Heart left ventricle (tissue), 13 donors: Measurements from ENCODE around the gene HPS5.

Experiments used
- POLR2A ChIP-seq, 2 donors: fragments of 450-650 bp; IDR thresholded peaks; one replicate each; pipeline ENCODE4 v1.6.1; 2017; ENCODE audit warnings: antibody characterized with exemption in 2 of 2, mild to moderate bottlenecking in 2 of 2, moderate library complexity in 2 of 2
- TF ChIP-seq, protein P1 (sequence below), 12 donors: fragments of 200-600 bp; sonication (generic) in 4 of 12; IDR thresholded peaks; one replicate each; pipeline versions ENCODE4 v1.5.0 to v1.8.0; 2018 to 2022; ENCODE audit warnings: antibody characterized with exemption in 12 of 12, mild to moderate bottlenecking in 5 of 12
- donor health status: ischemic (EF 13 %, LVEDD 7.1; RV severe dilation, severe dysfunction).
- donor health status: DM: no; HTN: yes; CAD: no.
- donor health status: DM: no; HTN: no; CAD: no.
- donor health status: ischemic (EF 25% LVEDD 6.9; RV normal size, moderate dysfunction).
- donor health status: ischemic (EF 25% LVEDD 5.7; RV mildly dilated, moderate dysfunction).
- donor health status: ischemic (EF 35%, LVEDD 5.7; RV mildly dilated, moderate dysfunction).
- donor health status: nonischemic (EF 11% LVEDD 7.7; RV severe dilation, severe dysfunction).
- donor health status: DM: yes; HTN: yes; CAD: no.
- donor health status: PGD.
- donor health status: ischemic (EF 29% LVEDD 5.4; RV normal size, mild dysfunction).
- donor health status: nonischemic (EF 23%, LVEDD 6.1; RV moderate dilation, normal function).

DNA sequence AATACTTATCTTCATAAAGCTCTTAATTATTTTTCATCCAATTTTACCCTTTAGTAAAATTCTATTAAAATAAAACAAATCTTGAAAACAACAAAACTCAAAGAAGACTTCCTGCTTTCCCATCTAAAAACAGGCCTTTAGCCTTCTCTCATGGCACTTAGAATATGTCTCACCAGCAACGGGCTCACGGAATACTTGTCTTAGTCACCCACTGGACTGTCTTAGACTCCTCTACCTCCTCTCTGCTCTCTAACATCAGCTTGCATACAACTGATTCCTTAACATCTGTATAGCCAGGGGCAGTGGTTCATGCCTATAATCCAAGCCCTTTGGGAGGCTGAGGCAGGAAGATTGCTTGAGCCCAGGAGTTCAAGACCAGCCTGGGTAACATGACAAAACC, 13.7 kb downstream of the HPS5 start:
- TF ChIP-seq, protein P1, sequence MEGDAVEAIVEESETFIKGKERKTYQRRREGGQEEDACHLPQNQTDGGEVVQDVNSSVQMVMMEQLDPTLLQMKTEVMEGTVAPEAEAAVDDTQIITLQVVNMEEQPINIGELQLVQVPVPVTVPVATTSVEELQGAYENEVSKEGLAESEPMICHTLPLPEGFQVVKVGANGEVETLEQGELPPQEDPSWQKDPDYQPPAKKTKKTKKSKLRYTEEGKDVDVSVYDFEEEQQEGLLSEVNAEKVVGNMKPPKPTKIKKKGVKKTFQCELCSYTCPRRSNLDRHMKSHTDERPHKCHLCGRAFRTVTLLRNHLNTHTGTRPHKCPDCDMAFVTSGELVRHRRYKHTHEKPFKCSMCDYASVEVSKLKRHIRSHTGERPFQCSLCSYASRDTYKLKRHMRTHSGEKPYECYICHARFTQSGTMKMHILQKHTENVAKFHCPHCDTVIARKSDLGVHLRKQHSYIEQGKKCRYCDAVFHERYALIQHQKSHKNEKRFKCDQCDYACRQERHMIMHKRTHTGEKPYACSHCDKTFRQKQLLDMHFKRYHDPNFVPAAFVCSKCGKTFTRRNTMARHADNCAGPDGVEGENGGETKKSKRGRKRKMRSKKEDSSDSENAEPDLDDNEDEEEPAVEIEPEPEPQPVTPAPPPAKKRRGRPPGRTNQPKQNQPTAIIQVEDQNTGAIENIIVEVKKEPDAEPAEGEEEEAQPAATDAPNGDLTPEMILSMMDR (IDR thresholded peaks at IDR 0.05), result no peak
- TF ChIP-seq POLR2A (IDR thresholded peaks at IDR 0.05), result no peak
